CD4-positive, alpha-beta T cell treated with Interleukin-6 for 4 hours (primary cell): Measurements from ENCODE around the gene MBD5.

Source experiments
- DNase-seq: peaks from one replicate; pipeline ENCODE4 v3.0.0-alpha.2; 2020; ENCODE audit warnings: mixed read lengths

The MBD5 gene

DNA sequence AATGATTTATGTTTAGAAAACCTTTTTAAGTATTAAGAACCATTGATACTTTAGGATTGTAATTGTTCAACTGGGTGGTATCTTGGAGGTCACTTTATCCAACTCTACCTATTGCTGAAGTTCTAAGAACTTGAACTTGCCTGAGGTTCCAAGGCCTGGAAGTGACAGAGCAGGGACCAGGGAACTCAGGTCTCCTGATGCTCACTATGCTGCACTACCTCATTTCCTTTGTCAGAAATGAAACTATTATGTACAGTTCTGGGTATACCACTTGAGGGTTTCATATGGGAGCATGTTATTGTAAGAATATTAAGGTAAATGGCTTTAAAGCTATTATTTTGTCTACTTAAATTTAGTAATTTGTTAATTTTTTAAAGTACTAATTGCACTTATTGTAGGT lies 3.0 kb downstream of the MBD5 start:
- no peak for DNase-seq

DNA sequence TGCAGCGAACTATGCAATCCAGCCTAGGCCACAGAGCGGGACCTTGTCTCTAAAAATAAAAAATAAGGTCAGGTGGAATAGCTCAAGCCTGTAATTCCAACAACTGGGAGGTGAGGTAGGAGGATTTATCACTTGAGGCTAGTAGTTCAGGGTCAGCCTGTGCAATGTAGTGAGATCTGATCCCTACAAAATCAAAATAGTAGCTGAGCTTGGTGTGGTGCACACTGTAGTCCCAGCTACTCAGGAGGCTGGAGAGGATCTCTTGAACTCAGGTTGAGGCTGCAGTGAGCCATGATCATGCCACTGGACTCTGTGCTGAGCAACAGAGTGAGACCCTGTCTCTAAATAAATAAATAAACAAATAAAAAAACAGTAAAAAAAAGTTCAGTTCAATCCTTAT lies 5.7 kb downstream of the MBD5 start:
- DNase-seq: no peak

DNA sequence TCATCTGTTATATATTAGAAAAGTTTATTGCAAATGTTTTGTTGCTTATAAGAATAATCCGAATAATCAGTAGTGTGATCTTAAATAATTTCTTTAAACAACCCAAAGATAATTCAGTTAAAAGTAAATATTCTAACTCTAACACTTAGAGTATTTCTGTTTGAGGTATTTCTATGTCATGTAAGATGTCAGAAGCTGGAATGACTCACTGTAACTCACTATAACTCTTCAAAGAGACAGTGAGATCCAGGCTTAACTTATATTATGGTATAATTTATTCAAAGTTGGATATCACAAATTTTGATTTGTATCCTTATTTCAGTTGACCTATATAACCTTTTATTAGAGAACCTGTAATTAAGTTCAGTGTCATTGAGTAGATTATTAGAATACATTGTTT lies 6.9 kb downstream of the MBD5 start:
- no peak for DNase-seq

DNA sequence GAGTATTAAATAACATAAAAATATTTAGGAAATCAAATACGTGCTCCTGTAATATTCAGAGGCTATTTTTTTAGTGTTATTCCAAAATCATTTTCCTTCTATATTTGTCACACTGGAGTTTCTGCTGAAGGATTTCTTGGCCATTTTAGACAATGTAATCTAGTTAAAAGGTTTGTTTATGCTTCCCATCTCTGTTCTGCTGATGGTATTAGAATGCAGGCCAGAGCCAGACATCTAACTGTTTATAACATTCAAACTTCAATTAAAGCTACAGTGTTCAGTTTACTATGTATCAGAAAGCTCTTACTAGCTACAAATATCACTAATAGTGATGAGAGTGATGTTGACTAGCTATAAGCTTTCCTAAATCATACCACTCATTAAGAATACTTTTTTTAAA lies 7.9 kb downstream of the MBD5 start:
- no peak for DNase-seq

DNA sequence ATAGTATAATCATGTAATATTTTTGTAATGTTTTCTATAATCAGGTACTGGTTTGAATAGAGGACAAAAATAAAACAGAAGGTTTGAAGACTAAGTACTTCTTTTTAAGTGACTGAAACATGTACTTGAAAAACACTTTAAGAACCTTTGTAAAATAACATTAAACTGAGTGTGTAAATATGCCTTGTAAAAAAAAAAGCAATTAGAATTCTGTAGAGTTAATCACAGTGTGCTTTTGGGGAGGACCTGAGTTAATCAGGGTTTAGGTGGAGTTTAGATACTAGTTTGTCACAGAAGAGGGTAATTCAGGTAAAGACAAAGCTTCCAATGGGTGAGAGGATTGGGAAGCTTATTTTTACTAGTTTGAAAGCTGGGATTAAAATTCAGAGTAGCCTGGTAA lies 10.3 kb downstream of the MBD5 start:
- DNase-seq: no peak

DNA sequence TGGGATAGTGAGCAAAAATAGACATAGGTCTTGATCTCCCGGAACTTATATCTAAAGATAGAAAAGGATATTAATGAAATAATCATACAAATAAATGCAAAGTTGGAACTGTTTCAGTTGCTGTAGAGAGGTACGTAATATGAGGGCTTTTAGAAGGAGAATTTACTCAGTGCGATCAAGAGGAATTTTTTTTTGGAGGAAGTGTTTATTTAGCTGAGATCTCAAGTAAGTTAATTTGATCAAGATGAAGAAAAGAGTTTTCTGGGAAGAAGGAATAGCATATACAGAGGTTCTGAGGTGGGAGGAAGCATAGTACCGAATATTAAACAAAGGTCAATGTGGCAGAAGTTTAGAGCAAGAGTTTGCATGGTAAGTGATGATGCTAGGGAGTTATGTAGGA lies 11.3 kb downstream of the MBD5 start:
- no peak for DNase-seq

DNA sequence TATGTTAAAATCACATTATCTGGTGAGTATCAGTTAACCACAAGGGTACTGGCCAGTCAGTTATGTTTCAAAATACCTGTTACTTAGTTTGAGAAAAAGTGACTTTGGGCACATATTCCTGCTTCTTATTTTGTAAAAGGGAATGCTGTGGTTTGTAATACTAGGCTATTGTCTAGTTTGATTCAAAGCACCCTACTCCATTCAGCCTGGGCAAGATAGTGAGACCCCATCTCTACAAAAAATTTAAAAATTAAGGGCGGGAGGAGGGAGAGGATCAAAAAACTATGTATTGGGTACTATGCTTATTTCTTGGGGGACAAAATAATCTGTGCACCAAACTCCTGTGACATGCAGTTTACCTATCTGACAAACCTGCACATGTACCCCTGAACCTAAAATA lies 18.9 kb downstream of the MBD5 start:
- DNase-seq: no peak

DNA sequence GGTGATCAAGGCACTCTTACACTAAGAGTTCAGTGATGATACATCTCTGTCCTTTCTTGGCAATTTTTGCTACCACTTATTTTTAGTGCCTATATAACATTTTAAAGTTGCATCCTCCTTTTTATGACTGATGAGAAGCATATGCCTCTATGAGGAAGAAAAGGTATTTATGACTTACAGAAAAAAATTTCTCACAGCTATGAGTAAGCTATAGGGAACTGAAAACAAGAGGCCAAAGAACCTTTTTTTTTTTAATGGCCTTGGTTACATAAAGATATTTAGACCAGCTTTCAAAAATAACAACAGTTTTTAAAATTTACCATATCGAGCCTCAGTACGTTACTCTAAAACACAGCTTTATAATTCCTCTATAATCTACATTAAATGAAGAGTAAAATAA lies 21.3 kb downstream of the MBD5 start:
- no peak for DNase-seq

DNA sequence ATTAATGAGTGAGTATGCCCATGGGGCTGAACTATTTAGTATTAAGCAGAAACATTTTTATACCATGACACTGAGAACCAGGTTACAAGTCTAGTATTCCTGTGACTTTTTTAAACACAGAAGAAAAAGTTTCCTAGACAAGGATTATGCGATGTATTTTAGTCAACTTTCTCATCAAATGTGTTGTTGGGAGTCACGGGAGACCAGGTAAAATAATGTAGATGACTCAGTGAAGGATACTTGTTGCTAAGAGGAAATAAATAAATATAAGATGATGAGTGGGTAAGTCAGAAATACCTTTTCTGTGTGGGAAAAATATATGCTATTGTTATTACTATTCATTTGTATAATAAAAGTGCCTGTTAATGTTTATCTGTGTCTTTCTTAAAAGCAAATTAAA lies 23.4 kb downstream of the MBD5 start:
- DNase-seq: no peak

DNA sequence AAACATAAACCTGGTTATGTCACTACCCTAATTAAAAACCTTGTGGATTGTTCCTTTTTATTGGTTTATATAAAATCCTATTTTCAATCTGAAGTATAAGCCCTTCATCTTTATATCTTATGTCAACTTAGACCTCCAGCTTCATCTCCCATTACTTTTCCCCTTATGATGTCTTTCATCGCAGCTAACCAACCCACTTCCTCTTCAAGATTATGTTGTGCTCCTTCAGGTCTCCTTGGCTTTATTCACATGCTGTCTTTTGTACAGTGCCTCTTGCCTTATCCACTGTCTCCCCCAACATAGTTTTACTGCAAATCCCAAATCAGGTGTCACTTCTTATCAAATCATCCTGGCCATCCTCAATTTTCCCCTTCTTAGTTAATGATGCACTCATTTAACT lies 25.9 kb downstream of the MBD5 start:
- DNase-seq: no peak

DNA sequence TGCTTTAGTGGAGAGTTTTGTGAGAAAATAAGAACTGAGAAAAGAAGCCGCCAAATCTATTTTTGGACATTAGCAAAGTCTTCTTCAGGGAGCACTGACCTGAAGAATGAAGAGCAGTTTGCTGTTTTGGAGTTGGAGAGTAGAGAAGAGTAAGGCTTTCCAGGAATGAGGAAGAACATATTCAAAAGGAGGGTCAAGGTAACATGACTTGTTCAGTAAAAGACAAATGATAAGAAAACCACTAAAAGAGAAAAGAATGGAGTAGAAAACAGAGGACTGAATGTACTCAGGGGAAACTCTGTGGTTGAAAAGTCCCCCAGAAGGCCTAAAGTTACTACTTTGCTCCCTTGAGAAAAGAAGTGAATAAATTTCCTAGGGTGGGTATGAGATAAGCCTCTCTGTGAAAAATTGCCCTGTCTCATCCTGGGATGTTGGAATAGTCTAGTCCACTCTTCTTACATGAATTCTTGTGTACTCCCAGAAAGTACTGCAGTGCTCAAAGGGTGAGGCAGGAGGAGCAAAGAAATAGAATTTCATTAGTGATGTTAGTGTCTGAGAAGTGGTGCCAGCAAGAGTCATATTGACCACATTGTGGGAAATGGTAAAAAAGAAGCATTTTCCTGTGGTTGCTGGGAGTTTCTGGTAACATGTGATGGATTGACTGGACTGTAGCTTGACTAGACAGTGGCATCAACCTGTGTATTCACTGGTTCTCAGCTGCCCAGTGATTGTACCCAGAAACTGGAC lies 27.8 kb downstream of the MBD5 start:
- DNase-seq: no peak

DNA sequence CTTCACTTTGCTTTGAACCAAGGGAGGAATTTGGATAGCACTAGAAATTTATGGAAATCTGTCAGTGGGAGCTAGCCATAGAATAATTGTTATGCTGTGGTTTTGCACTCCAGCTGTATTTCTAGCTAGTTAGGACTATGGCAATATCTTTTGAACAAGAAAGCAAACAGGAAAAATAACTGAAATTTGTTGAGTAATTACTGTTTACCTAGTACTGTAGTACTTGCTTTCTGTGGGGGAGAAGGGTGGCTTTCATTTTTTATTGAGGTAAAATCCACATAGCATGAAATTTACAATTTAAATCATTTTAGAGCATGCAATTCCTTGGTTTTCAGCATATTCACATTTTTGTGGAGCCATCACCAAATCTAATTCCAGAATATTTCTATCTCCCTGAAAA lies 28.4 kb downstream of the MBD5 start:
- DNase-seq: no peak

DNA sequence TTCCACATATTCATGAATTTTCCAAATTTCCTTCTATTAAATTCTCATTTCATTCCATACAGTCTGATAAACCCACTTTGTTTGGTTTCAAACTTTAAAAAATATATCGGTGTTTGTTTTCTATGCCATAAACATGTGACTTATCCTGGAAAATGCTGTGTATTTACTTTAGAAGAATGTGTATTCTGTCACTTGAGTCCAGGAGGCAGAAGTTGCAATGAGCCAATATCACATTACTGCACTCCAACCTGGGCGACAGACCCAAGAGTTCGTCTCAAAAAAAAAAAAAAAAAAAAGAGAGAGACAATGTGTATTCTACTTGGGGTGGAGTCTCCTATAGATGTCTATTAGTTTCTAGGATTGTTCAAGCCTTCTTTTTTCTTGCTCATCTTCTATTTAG lies 31.8 kb downstream of the MBD5 start:
- no peak for DNase-seq

DNA sequence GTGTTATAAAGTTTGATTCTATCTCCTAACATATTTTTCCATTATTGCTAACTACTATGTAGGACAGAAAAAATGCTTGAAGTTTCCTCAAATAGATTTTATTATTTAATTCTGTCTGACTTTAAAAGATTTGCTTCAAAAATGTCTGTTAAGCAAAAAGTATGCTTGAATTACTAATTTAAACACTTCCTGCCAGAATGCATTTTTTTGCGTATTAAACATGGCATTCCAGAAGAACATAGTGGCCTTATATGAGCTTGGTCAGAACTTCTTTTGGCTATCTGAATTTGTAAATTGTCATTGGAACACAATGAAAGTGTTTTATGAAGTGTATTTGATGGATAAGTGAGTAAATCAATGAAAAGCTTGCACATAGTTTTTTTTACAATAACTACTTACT lies 37.8 kb downstream of the MBD5 start:
- DNase-seq: no peak

DNA sequence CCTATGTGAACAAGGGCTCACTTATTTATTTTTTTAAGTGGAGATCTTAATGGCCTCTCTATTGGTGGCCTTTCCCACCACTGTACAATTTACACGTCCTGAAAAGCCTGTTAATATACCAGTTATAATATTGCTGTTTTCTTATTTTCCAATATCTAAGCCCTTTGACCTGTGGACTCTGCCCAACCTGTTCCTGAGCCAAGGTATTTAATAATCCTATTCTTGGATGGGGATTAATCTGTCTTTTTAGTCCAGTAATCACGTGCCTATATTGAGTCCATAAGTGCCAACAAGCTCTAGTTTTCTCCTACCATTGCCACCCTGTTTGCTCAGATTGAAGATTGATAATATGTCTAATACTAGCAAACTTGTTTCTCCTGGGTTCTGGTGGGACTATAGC lies 42.7 kb downstream of the MBD5 start:
- DNase-seq: no peak

DNA sequence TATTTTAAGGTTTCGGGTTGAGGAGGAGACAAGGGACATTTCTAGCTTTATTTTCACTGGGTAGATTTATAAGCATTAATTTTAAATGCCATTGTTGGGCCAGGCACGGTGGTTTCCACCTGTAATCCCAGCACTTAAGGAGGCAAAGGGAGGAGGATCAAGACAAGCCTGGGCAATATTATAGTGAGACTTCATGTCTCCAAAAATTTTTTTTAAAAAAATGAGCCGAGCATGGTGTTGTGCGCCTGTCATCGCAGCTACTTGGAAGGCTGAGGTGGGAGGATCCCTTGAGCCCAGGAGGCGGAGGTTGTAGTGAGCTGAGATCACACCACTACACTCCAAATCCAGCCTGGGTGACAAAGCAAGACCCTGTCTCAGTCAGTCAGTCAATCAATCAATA lies 45.0 kb downstream of the MBD5 start:
- no peak for DNase-seq

DNA sequence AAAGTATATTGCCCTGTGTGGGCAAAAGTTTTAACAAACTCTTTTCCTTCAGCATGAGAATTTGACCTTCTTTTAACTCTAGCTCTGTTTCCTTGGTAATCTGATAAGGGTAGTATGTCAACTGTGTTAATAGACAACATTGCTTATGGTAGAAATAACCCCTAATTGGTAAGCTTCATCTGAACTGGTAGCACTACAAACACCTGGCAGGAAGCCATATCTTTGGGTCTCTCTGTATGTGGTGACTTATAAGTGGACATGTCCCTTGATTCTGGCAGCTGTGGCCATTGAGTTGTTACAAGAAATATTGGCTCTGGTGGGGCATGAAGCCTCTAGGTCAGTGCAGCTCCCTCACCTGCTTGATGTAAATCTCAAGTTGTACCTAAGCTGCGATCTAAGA lies 46.9 kb downstream of the MBD5 start:
- DNase-seq: no peak

DNA sequence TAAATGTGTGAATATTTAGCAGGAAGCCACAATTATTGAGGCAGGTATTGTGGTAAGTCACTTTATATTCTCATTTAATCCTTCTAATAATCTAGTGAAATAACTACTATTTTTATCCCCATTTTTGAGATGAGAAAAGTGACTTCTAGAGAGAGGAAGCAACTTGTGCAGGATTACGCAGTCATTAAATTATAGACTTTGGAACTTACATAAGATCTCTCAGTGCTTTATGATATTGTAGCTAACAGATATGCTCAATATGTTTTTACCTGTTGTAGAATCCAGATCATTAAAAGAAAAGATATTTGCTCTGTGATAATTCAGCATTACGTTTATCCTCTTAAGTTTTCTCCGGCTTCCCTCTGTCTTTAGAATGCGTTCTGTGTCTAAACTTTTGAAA lies 50.5 kb downstream of the MBD5 start:
- no peak for DNase-seq

DNA sequence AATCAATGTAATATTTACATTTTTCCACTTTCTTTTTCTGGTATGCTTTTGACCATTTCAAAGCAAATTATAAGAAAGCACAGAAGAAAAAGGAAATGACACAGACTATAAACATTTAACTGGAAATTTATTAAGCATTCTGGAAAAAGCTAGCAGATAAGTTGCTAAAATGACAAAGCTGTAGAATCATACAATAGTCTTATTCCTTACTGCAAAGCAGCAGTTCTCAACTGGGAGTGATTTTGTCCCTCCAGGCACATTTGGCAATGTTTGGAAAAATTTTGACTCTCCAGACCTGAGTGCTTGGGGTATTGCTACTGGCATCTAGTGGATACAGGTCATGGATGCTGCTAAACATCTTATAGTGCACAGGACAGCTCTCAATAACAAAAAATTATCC lies 75.1 kb downstream of the MBD5 start:
- no peak for DNase-seq

DNA sequence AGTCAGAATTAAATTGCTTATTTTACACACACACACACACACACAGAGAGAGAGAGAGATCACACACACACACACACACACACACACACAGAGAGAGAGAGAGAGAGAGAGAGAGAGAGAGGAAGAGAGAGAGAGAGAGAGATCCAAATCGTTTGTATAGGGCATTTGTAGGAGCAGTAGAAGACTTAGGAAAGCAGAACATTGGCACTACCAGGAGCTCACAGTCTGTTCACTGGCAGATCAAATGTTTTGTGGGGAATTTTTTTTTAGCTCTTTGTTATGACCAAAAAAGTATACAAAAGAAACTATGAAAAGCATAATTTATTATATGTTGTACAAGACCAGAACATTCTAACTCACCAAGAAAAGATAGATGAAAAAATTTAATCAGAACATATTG lies 81.8 kb downstream of the MBD5 start:
- no peak for DNase-seq

DNA sequence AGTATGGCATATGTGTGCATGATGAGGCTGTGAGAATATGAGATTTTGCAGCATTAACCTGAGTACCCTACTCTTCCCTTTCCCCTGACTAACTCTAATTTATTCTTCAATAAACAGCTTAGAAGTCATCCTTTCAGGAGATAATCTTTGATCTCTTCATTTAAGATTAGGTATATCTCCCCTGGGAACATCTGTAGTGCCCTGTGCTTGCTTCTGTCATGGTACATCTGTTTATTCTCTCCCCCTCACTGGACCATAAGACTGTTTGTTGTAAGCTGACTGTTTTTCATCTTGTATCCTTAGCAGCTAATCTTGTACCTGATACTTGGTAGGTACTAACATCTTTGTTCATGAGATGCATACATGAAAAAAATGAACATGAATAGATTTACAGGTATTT lies 83.1 kb downstream of the MBD5 start:
- DNase-seq: no peak

DNA sequence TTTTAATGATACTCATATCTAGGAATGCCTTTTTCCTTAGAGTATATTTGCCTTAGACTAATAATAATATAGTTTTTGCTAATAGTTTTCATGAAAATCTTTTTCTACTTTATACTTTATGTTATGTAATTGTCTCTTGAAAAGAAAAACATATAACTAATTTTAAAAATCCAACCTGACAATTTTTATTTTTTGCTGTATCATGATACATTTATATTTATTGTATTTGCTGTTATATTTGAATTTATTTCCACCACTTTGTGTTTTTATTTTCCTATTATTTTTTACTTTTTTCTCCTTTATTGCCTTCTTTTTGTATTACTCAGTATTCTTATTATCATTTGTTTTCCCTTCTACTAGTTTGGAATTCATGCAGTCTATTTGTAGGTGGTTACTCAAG lies 85.4 kb downstream of the MBD5 start:
- no peak for DNase-seq

DNA sequence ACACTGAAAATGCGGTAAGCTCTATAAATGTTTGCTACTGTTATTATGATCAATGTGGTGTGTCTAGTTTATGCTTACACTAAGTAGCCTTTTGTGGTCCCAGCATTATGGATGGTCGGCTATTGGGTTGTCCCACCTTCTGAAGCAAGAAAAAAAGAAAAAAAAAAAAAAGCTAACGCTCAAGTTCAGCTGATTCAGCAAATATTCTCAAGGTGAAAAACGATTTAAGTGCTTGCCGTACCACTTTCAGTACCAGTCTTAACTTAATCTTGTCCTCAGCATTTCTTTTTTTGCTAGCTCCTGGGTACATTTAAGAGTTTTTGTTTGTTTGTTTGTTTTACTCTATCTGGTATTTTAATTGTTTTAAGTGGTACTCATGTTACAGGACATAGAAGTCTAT lies 87.5 kb downstream of the MBD5 start:
- no peak for DNase-seq

DNA sequence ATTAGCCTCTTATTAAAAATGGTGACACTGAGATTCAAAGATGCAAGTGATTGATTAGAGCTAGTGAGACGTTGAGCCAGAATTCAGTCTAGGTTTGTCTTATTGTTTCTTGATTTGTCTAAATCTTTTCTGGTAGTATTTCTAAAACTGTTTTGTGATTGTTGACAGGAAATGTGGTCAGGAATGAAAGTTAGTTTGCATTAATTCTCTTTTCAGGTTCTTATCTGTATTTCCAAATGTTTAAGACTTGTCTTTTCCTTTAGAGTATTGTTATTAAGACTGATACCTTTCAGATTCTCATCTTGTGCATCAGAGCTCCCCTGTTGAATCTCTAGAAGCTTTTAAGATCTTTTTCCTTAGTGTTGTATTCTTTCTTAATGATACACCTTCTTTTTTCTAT lies 89.3 kb downstream of the MBD5 start:
- no peak for DNase-seq

DNA sequence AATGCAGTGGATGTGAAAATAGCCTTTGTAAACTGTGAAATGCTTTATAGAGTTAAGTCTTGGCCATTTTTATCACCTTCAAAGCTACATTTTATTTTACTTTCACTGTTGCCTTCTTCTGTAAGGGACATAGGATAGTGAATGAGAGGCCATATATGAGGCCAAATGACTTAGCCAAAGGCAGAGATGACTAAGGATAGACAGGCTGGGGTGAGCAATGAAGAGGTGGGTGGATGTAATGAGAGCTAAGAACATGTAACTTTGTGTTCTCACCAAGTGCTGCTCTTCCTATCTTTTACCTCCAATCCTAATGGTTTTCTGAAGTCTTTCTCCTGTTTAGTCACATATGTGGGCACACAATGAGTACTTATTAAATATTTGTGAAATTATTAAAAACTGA lies 101.9 kb downstream of the MBD5 start:
- no peak for DNase-seq

DNA sequence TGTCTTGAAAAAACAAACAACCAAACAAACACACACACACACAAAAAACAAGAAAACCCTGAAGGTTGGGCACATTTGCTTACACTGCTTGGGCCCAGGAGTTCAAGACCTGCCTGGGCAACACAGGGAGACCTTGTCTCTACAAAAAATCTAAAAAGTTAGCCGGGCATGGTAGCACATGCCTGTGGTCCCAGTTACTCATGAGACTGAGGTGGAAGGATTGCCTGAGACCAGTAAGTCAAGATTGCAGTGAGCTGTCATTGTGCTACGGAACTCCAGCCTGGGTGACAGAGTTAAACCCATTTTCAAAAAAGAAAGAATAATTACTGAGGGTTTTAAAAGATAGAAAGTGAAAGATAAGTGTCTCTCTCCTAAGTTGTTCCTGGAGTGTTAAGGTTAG lies 103.4 kb downstream of the MBD5 start:
- DNase-seq: no peak
